K562 (cell line): ENCODE results near the gene GPSM3. TPM values are rescaled to one million over a fixed set of nuclear protein-coding genes. Genes with fewer than 3 reads are reported as not detected.

Experiments used
- CREM ChIP-seq: IDR thresholded peaks from 2 replicates; pipeline ENCODE4 v1.6.1; 2014; ENCODE audit warnings: antibody characterized with exemption, low read depth
- SMAD2 ChIP-seq: fragments of 150-350 bp; IDR thresholded peaks from 2 replicates; pipeline ENCODE4 v1.6.1; 2014; ENCODE audit warnings: low read depth, mild to moderate bottlenecking, low read length
- SOX6 ChIP-seq: fragments of 450-650 bp; IDR thresholded peaks from 2 replicates; pipeline ENCODE4 v1.6.1; 2014; ENCODE audit warnings: mild to moderate bottlenecking
- SREBF2 ChIP-seq: sonication (generic); formaldehyde crosslinking; IDR thresholded peaks from 2 replicates; pipeline ENCODE4 v1.4.0; 2020; ENCODE audit warnings: mild to moderate bottlenecking, missing genetic modification reagents
- TARDBP ChIP-seq: fragments of 450-650 bp; IDR thresholded peaks from 2 replicates; pipeline ENCODE4 v1.6.1; 2016
- ZBTB8A ChIP-seq: fragments of 450-650 bp; IDR thresholded peaks from 2 replicates; pipeline ENCODE4 v1.6.1; 2018; ENCODE audit warnings: mild to moderate bottlenecking, moderate library complexity; ENCODE audit not compliant: partially characterized antibody
- ZNF253 ChIP-seq: fragments of 250-450 bp; sonication (Bioruptor Pico); conservative IDR thresholded peaks from 2 replicates; pipeline ENCODE4 v1.6.1; 2021; ENCODE audit warnings: mild to moderate bottlenecking
- polyA plus RNA-seq, 8 experiments: library from polyadenylated mRNA; depleted of rRNA in 4 of 8; stranded (reverse) in 5 of 8; unstranded in 3 of 8; fragments of >200 nt; fragmentation: Nextera tagmentation in 2 of 8; fragmentation: Illumina TruSeq in 1 of 8; extraction: Ambion mirVana in 2 of 8; extraction: Trizol in 1 of 8; gene quantifications; 2 replicates each; pipeline versions ENCODE4 v1.2.1 to v1.2.3, GENCODE V29; 2011 to 2014; ENCODE audit warnings: inconsistent platforms in 1 of 8, missing spikeins in 1 of 8
- total RNA-seq, 7 experiments: library from RNA; depleted of rRNA in 6 of 7; stranded (reverse); fragments of >200 nt in 6 of 7; fragmentation: Illumina TruSeq in 2 of 7; extraction: Trizol in 2 of 7; gene quantifications; 2 replicates each; pipeline versions ENCODE4 v1.2.1 to v1.2.3, GENCODE V29; 2011 to 2021; ENCODE audit warnings: low replicate concordance in 1 of 7
- TF ChIP-seq, protein P1 (sequence below): IDR thresholded peaks from 2 replicates; pipeline ENCODE4 v1.6.1; 2014; ENCODE audit warnings: antibody characterized with exemption
- TF ChIP-seq, protein P2 (sequence below): sonication (generic); formaldehyde crosslinking; IDR thresholded peaks from 2 replicates; pipeline ENCODE4 v1.8.0; 2022; ENCODE audit warnings: mild to moderate bottlenecking, low read depth, missing genetic modification reagents
- TF ChIP-seq, protein P3 (sequence below): fragments of 450-650 bp; formaldehyde crosslinking; conservative IDR thresholded peaks from 2 replicates; pipeline ENCODE4 v1.4.0; 2022; ENCODE audit warnings: mild to moderate bottlenecking, missing genetic modification characterization
- TF ChIP-seq, protein P4 (sequence below): sonication (generic); formaldehyde crosslinking; IDR thresholded peaks from 2 replicates; pipeline ENCODE4 v1.8.1; 2023; ENCODE audit warnings: mild to moderate bottlenecking, missing genetic modification reagents
- TF ChIP-seq, protein P5 (sequence below), 2 experiments: fragments of 450-650 bp in 1 of 2; sonication (generic) in 1 of 2; formaldehyde crosslinking; conservative IDR thresholded peaks; 2 replicates each; pipeline versions ENCODE4 v1.4.0 to v1.8.1; 2020 to 2022; ENCODE audit warnings: mild to moderate bottlenecking in 1 of 2, missing genetic modification reagents in 1 of 2
- TF ChIP-seq, protein P6 (sequence below): fragments of 250-450 bp; sonication (Bioruptor Pico); IDR thresholded peaks from 2 replicates; pipeline ENCODE4 v1.4.0; 2020; ENCODE audit warnings: mild to moderate bottlenecking, moderate library complexity, borderline replicate concordance
- TF ChIP-seq, protein P7 (sequence below): sonication (generic); formaldehyde crosslinking; IDR thresholded peaks from 2 replicates; pipeline ENCODE4 v1.9.0; 2022; ENCODE audit warnings: mild to moderate bottlenecking, missing genetic modification reagents
- TF ChIP-seq, protein P8 (sequence below): fragments of 250-450 bp; sonication (Bioruptor Pico); IDR thresholded peaks from 2 replicates; pipeline ENCODE4 v1.8.0; 2022; ENCODE audit warnings: moderate library complexity, mild to moderate bottlenecking, inconsistent platforms

GPSM3 gene
- total and polyA plus RNA-seq, 9 of the 15 experiments (the other 6 are each of a cell fraction or from before 2014, with no cell fraction given) = 5.3 to 42.6 (median 24.4) TPM

DNA sequence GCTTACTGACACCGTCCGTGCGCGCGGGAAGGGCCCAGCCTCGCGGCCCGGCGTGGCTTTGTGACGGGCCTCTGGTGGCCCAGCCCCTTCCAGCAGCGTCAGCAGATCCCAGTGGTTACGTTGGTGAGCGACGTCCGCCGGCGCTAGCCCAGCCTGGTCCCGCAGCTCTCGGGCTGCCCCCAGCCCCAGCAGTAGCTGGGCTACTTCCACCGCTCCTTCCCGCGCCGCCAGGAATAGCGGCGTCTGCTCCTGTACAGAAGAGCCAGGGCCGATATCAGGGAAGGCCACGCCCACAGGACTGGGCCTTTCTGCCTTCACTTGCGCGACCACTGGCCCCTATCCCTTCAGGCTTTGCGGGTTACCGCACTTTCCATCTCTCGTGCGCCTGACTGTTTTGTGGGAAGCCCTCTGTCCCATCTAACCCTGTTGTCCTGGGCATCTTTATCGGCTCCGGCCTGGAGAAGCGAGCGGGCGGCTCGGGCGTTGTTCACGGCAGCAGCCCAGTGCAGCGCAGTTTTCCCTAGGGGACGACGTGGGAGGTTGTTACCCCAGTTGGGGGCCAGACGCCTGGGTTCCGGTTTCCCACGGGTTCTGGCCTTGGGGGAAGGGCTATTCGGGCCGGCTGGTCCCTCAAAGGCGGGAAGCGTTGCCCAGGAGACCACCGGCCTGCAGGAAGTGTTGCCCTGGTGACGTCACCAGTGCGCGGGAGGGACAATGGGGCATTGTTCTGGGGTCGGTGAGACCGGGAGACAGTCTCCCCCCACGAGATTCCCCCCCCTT lies 3.6 kb upstream of the GPSM3 start (continued):
- TF ChIP-seq, protein P1, sequence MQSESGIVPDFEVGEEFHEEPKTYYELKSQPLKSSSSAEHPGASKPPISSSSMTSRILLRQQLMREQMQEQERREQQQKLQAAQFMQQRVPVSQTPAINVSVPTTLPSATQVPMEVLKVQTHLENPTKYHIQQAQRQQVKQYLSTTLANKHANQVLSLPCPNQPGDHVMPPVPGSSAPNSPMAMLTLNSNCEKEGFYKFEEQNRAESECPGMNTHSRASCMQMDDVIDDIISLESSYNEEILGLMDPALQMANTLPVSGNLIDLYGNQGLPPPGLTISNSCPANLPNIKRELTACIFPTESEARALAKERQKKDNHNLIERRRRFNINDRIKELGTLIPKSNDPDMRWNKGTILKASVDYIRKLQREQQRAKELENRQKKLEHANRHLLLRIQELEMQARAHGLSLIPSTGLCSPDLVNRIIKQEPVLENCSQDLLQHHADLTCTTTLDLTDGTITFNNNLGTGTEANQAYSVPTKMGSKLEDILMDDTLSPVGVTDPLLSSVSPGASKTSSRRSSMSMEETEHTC = 0 out of 2 replicates have a peak, but pooled peaks have one; percentile 43
- TF ChIP-seq SREBF2 (CRISPR knock-in tag) (no peak), ZNF253 (CRISPR knock-in tag) (no peak), SMAD2 (no peak), CREM (peak; percentile 99), SOX6 (peak; percentile 100), TARDBP (peak; percentile 33; the same call in 1 of the 2 replicates), ZBTB8A (no peak)
- TF ChIP-seq, protein P2, sequence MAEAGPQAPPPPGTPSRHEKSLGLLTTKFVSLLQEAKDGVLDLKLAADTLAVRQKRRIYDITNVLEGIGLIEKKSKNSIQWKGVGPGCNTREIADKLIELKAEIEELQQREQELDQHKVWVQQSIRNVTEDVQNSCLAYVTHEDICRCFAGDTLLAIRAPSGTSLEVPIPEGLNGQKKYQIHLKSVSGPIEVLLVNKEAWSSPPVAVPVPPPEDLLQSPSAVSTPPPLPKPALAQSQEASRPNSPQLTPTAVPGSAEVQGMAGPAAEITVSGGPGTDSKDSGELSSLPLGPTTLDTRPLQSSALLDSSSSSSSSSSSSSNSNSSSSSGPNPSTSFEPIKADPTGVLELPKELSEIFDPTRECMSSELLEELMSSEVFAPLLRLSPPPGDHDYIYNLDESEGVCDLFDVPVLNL = 0 out of 2 replicates have a peak, but pooled peaks have one; percentile 40
- TF ChIP-seq, protein P3, sequence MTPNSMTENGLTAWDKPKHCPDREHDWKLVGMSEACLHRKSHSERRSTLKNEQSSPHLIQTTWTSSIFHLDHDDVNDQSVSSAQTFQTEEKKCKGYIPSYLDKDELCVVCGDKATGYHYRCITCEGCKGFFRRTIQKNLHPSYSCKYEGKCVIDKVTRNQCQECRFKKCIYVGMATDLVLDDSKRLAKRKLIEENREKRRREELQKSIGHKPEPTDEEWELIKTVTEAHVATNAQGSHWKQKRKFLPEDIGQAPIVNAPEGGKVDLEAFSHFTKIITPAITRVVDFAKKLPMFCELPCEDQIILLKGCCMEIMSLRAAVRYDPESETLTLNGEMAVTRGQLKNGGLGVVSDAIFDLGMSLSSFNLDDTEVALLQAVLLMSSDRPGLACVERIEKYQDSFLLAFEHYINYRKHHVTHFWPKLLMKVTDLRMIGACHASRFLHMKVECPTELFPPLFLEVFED = peak; percentile 78; the same call in 1 of the 2 replicates
- TF ChIP-seq, protein P4, sequence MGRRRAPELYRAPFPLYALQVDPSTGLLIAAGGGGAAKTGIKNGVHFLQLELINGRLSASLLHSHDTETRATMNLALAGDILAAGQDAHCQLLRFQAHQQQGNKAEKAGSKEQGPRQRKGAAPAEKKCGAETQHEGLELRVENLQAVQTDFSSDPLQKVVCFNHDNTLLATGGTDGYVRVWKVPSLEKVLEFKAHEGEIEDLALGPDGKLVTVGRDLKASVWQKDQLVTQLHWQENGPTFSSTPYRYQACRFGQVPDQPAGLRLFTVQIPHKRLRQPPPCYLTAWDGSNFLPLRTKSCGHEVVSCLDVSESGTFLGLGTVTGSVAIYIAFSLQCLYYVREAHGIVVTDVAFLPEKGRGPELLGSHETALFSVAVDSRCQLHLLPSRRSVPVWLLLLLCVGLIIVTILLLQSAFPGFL (CRISPR knock-in tag) = no peak
- TF ChIP-seq, protein P5, sequence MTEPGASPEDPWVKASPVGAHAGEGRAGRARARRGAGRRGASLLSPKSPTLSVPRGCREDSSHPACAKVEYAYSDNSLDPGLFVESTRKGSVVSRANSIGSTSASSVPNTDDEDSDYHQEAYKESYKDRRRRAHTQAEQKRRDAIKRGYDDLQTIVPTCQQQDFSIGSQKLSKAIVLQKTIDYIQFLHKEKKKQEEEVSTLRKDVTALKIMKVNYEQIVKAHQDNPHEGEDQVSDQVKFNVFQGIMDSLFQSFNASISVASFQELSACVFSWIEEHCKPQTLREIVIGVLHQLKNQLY (CRISPR knock-in tag; conservative IDR thresholded peaks at IDR 0.05) = no peak; a peak in 1 of 4 replicates
- TF ChIP-seq, protein P6, sequence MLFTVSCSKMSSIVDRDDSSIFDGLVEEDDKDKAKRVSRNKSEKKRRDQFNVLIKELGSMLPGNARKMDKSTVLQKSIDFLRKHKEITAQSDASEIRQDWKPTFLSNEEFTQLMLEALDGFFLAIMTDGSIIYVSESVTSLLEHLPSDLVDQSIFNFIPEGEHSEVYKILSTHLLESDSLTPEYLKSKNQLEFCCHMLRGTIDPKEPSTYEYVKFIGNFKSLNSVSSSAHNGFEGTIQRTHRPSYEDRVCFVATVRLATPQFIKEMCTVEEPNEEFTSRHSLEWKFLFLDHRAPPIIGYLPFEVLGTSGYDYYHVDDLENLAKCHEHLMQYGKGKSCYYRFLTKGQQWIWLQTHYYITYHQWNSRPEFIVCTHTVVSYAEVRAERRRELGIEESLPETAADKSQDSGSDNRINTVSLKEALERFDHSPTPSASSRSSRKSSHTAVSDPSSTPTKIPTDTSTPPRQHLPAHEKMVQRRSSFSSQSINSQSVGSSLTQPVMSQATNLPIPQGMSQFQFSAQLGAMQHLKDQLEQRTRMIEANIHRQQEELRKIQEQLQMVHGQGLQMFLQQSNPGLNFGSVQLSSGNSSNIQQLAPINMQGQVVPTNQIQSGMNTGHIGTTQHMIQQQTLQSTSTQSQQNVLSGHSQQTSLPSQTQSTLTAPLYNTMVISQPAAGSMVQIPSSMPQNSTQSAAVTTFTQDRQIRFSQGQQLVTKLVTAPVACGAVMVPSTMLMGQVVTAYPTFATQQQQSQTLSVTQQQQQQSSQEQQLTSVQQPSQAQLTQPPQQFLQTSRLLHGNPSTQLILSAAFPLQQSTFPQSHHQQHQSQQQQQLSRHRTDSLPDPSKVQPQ (CRISPR knock-in tag) = no peak
- TF ChIP-seq, protein P7, sequence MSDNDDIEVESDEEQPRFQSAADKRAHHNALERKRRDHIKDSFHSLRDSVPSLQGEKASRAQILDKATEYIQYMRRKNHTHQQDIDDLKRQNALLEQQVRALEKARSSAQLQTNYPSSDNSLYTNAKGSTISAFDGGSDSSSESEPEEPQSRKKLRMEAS = peak; percentile 95
- TF ChIP-seq, protein P8, sequence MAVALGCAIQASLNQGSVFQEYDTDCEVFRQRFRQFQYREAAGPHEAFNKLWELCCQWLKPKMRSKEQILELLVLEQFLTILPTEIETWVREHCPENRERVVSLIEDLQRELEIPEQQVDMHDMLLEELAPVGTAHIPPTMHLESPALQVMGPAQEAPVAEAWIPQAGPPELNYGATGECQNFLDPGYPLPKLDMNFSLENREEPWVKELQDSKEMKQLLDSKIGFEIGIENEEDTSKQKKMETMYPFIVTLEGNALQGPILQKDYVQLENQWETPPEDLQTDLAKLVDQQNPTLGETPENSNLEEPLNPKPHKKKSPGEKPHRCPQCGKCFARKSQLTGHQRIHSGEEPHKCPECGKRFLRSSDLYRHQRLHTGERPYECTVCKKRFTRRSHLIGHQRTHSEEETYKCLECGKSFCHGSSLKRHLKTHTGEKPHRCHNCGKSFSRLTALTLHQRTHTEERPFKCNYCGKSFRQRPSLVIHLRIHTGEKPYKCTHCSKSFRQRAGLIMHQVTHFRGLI (CRISPR knock-in tag) = no peak
